Spleen (tissue), 11 donors: ENCODE results near the gene HSPD1. TPM values are rescaled to one million over a fixed set of nuclear protein-coding genes. Genes with fewer than 3 reads are reported as not detected.
A peak's percentile ranks its signal among the peaks of the same experiment; 100 is the strongest.

Source experiments
- DNase-seq: peaks from one replicate; pipeline ENCODE4 v3.0.0-alpha.2; 2020
- H3K27ac ChIP-seq, 8 donors: fragments of 200-600 bp; sonication (generic) in 7 of 8; 1 replicate in 4 of 8; 2 replicates in 4 of 8; pipeline versions ENCODE4 v1.5.0 to v1.8.0; 2016 to 2021; ENCODE audit warnings: inconsistent platforms in 4 of 8, mild to moderate bottlenecking in 4 of 8, moderate library complexity in 1 of 8
- H3K27me3 ChIP-seq, 7 donors: fragments of 200-600 bp; sonication (generic) in 6 of 7; replicated peaks in 1 of 7; 1 replicate in 4 of 7; 2 replicates in 3 of 7; pipeline versions ENCODE4 v1.5.0 to v1.8.0; 2016 to 2021; ENCODE audit warnings: inconsistent platforms in 3 of 7, mild to moderate bottlenecking in 1 of 7
- H3K36me3 ChIP-seq, 6 donors: fragments of 200-600 bp; sonication (generic) in 5 of 6; 1 replicate in 4 of 6; 2 replicates in 2 of 6; pipeline versions ENCODE4 v1.5.0 to v1.8.0; 2016 to 2021; ENCODE audit warnings: inconsistent platforms in 2 of 6
- H3K4me1 ChIP-seq, 6 donors: fragments of 200-600 bp; sonication (generic) in 5 of 6; 1 replicate in 3 of 6; 2 replicates in 3 of 6; pipeline versions ENCODE4 v1.5.0 to v1.8.0; 2016 to 2021; ENCODE audit warnings: inconsistent platforms in 3 of 6
- H3K4me3 ChIP-seq, 8 donors: fragments of 200-600 bp; sonication (generic) in 7 of 8; 1 replicate in 4 of 8; 2 replicates in 4 of 8; pipeline versions ENCODE4 v1.5.0 to v1.8.0; 2016 to 2021; ENCODE audit warnings: inconsistent platforms in 4 of 8, mild to moderate bottlenecking in 4 of 8, moderate library complexity in 2 of 8
- H3K9me3 ChIP-seq, 8 donors: fragments of 200-600 bp; sonication (generic) in 7 of 8; 1 replicate in 4 of 8; 2 replicates in 4 of 8; pipeline versions ENCODE4 v1.5.0 to v1.8.0; 2016 to 2021; ENCODE audit warnings: inconsistent platforms in 4 of 8
- POLR2A ChIP-seq, 3 donors: fragments of 450-650 bp; IDR thresholded peaks; one replicate each; pipeline ENCODE4 v1.5.1; 2017; ENCODE audit warnings: antibody characterized with exemption in 3 of 3, mild to moderate bottlenecking in 1 of 3
- POLR2AphosphoS5 ChIP-seq, 3 donors: sonication (generic); formaldehyde crosslinking; IDR thresholded peaks; one replicate each; pipeline ENCODE4 v1.5.1; 2017; ENCODE audit warnings: antibody characterized with exemption in 3 of 3
- WGBS, 5 donors: extraction: QIAGEN DNeasy Blood & Tissue Kit in 3 of 5; methylation state at CpG; one replicate each; pipeline versions ENCODE4 v1.1.5 to v1.1.7; 2013 to 2018; 5-methylcytosine and 5-hydroxymethylcytosine counted together
- intact Hi-C: fragments of 100-400 bp; cut with DNase I; formaldehyde crosslinking; loops from one replicate; pipeline ENCODE4 v1.15.0; 2023; ENCODE audit warnings: low total_unique reads
- polyA plus RNA-seq, 3 donors: library from polyadenylated mRNA; stranded (reverse); fragments of 200-250 nt; gene quantifications; one replicate each; pipeline ENCODE4 v1.2.1, GENCODE V29; 2013
- total RNA-seq, 7 donors: library from RNA; depleted of rRNA in 3 of 7; stranded (reverse); fragments of >200 nt in 3 of 7; fragmentation: NEBNext Ultra II Directional in 4 of 7; extraction: Animal tissue kit (Norgen Biotek cat#: 25700) in 4 of 7; gene quantifications; one replicate each; pipeline versions ENCODE4 v1.1.0 to v1.2.1, GENCODE V29; 2016 to 2021
- TF ChIP-seq, protein P1 (sequence below), 11 experiments: fragments of 200-600 bp in 7 of 11; fragments of 450-650 bp in 4 of 11; sonication (generic) in 4 of 11; IDR thresholded peaks in 8 of 11; conservative IDR thresholded peaks in 3 of 11; 1 replicate in 7 of 11; 2 replicates in 4 of 11; pipeline versions ENCODE4 v1.4.0 to v1.8.0; 2016 to 2021; ENCODE audit warnings: antibody characterized with exemption in 11 of 11, inconsistent platforms in 4 of 11, mild to moderate bottlenecking in 1 of 11
- donor health status: healthy with polysubstance abuse.
- donor health status: DM: no; HTN: no; CAD: no; lungs with moderate emphysema.
- donor health status: DM: no; HTN: no; CAD: no.
- donor health status: Bipolar disorder and iron deficiency.
- donor health status: healthy.
- donor health status: DM: no; HTN: no; CAD: no.
- donor health status: DM: yes; HTN: yes; CAD: no.

The HSPD1 gene
- total and polyA plus RNA-seq, 10 donors, result 75.2 to 202 (median 117) TPM

DNA sequence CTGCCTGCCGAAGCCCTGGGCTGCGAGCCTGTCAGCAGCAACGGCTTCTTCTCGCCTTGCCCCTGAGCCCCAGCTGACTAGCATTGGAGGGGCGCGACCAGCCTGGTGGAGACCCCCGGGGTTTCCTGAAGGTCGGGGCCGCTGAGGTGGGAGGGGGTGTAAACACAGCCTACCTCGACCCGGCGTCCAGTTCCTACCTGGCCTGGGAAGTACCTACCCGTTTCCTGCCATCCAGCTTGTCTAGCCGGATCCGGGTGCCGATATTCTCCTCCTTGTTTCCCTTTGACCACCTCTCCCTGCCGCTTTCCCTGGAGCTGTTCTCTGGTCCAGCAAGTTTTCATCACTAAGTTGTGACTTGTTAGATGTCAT lies 16.7 kb upstream of the HSPD1 start:
- TF ChIP-seq POLR2AphosphoS5 (IDR thresholded peaks at IDR 0.05), result no peak
- TF ChIP-seq POLR2A (IDR thresholded peaks at IDR 0.05), result no peak
- TF ChIP-seq, protein P1, sequence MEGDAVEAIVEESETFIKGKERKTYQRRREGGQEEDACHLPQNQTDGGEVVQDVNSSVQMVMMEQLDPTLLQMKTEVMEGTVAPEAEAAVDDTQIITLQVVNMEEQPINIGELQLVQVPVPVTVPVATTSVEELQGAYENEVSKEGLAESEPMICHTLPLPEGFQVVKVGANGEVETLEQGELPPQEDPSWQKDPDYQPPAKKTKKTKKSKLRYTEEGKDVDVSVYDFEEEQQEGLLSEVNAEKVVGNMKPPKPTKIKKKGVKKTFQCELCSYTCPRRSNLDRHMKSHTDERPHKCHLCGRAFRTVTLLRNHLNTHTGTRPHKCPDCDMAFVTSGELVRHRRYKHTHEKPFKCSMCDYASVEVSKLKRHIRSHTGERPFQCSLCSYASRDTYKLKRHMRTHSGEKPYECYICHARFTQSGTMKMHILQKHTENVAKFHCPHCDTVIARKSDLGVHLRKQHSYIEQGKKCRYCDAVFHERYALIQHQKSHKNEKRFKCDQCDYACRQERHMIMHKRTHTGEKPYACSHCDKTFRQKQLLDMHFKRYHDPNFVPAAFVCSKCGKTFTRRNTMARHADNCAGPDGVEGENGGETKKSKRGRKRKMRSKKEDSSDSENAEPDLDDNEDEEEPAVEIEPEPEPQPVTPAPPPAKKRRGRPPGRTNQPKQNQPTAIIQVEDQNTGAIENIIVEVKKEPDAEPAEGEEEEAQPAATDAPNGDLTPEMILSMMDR (IDR thresholded peaks at IDR 0.05 in 8 of 11, conservative IDR thresholded peaks at IDR 0.05 in 3 of 11), result no peak
- H3K9me3 ChIP-seq, result peaks cover 0 to 16% (median 8%) of the 10 kb centered on the region in 8 donors
- 0 to 2% (median 0%) methylated on average over 10 to 17 of the region's 17 CpGs for WGBS, 5 donors
- peaks cover 0 to 25% (median 5%) of the 10 kb centered on the region in 6 donors for H3K36me3 ChIP-seq
- intact Hi-C loops, result loop anchor here (10.0 kb wide), 1 partner anchor 62 kb away; the partner anchor contains the start of gene COQ10B
- peaks cover 12 to 61% (median 39%) of the 10 kb centered on the region in 6 donors for H3K4me1 ChIP-seq
- H3K27me3 ChIP-seq, result no peaks in the 10 kb centered on the region
- DNase-seq, result no peak
- peak overlapping the region; percentile 69 to 92 (median 84) for H3K4me3 ChIP-seq
- peak overlapping the region; percentile 88 to 98 (median 96) for H3K27ac ChIP-seq

DNA sequence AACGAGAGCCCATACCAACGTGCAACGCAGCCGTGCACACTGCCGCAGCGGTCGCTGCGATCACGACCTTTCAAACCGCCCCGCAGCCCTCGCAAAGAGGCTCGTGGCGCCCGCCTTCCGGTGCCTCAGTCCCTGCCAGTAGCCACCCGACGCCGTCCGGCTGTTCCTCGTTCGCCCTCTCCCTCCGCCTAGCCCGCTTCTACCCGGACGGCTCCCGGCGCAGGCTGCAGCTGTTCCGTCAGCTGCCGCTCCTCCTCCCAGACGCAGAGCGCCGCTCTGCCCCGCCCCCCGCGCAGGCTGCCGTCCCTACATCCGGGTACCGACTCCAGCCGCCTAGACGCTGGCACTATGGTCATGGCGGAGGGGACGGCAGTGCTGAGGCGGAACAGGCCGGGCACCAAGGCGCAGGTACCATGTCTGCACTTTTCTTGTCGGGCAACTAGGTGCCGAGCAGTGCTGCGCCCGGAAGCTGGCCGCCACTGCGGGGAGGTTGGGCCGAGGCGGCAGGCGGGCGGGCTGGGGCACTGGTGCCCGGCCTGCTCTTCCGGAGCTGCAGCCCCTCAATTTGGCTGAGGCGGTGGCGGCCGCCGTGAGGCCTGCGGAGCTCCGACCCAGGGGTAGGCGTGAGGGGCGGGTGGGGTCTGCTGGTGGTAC lies 16.2 kb upstream of the HSPD1 start, which contains the start of gene MOB4:
TSS of gene MOB4 (plus strand) at position 328 of the 654 bp plus-strand sequence. CDS start at position 349, 21 bp downstream.
- H3K27me3 ChIP-seq, result no peaks in the 10 kb centered on the region

DNA sequence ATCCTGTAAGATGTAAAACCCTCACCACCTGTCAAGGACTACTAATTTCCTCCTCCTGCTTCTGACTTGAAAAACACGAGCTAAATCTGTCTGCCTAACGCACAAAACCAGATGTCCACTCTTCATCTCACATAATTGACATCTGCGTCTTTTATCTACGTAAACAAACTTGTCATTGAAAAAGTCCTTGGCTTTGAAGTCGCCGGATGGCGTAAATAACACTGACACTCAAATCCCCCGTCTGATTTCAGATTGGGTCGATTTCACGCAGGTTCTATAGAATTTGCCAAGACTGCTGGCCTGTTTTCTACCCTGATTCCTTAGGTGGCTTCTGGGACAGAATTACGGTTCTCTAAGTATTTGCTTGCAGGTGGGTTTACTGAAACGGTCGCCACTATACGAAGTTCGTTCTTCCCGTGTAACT lies 15.7 kb upstream of the HSPD1 start:
- Histone ChIP-seq H3K27ac (peak overlapping the region; percentile 88 to 98 (median 96)), H3K9me3 (peaks cover 0 to 5% (median under 1%) of the 10 kb centered on the region in 8 donors), H3K4me3 (peak overlapping the region; percentile 69 to 92 (median 84)), H3K4me1 (peaks cover 12 to 59% (median 39%) of the 10 kb centered on the region in 6 donors), H3K27me3 (no peaks in the 10 kb centered on the region), H3K36me3 (peaks cover 0 to 14% (median 2%) of the 10 kb centered on the region in 6 donors)
- DNase-seq, result no peak
- WGBS, 5 donors, result 0% methylated on average over 13 to 16 of the region's 16 CpGs
- intact Hi-C loops, result loop anchor here (10.0 kb wide), 1 partner anchor 61 kb away; the partner anchor contains the start of gene COQ10B
- TF ChIP-seq, protein P1 (IDR thresholded peaks at IDR 0.05 in 8 of 11, conservative IDR thresholded peaks at IDR 0.05 in 3 of 11), result no peak
- no peak for TF ChIP-seq POLR2AphosphoS5 (IDR thresholded peaks at IDR 0.05)
- no peak for TF ChIP-seq POLR2A (IDR thresholded peaks at IDR 0.05)

More for the DNA sequence above, 16.2 kb upstream of the HSPD1 start, which contains the start of gene MOB4:
- intact Hi-C loops, result loop anchor here (10.0 kb wide), 1 partner anchor 61 kb away; the partner anchor contains the start of gene COQ10B
- Histone ChIP-seq H3K4me3 (peak within 1 kb of the TSS; percentile 69 to 92 (median 84)), H3K9me3 (peaks cover 0 to 11% (median 2%) of the 10 kb centered on the region in 8 donors), H3K36me3 (peaks cover 0 to 20% (median 3%) of the 10 kb centered on the region in 6 donors), H3K4me1 (peaks cover 12 to 61% (median 39%) of the 10 kb centered on the region in 6 donors), H3K27ac (peak within 1 kb of the TSS; percentile 88 to 98 (median 96))
- DNase-seq, result peak; percentile 100
- TF ChIP-seq, protein P1 (IDR thresholded peaks at IDR 0.05 in 8 of 11, conservative IDR thresholded peaks at IDR 0.05 in 3 of 11), result peak in 5 of 11 experiments; percentile 14 to 56 (median 31)
- TF ChIP-seq POLR2AphosphoS5 (IDR thresholded peaks at IDR 0.05) (peak; percentile 98 to 99 (median 99)), POLR2A (IDR thresholded peaks at IDR 0.05) (peak; percentile 33 to 85 (median 82))
- WGBS, 5 donors, result 0 to 1% (median 0%) methylated on average over 33 to 66 of the region's 66 CpGs

DNA sequence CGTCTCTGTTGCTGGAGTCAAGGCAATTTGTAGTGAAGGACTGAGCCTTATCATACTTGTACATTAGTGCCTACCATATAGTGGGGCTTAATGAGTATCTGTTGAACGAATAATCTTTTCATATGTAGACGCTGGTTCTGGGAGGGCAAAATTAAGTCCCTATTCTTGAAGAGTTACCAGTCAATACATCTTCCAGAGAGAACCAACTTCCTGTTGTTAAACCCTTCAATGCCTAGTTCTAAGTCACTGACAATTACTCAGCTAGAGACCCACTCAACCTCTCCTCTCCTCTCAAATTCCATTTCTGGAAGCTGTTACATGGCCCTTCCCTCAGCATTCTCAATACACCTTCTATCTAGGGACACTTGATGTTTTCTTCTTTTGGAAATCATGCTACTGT lies 15.1 kb upstream of the HSPD1 start:
- intact Hi-C loops, result loop anchor here (10.0 kb wide), 1 partner anchor 60 kb away; the partner anchor contains the start of gene COQ10B
- H3K36me3 ChIP-seq, result peaks cover 0 to 10% (median 0%) of the 10 kb centered on the region in 6 donors
- H3K27me3 ChIP-seq, result no peaks in the 10 kb centered on the region
- DNase-seq, result no peak
- H3K4me1 ChIP-seq, result peaks cover 12 to 53% (median 37%) of the 10 kb centered on the region in 6 donors
- H3K9me3 ChIP-seq, result no peaks in the 10 kb centered on the region
- H3K4me3 ChIP-seq, result peak overlapping the region in 6 of 8 donors; percentile 69 to 92 (median 85)
- no peak for TF ChIP-seq POLR2AphosphoS5 (IDR thresholded peaks at IDR 0.05)
- no peak for TF ChIP-seq POLR2A (IDR thresholded peaks at IDR 0.05)
- TF ChIP-seq, protein P1 (IDR thresholded peaks at IDR 0.05 in 8 of 11, conservative IDR thresholded peaks at IDR 0.05 in 3 of 11), result no peak
- 45 to 55% (median 49%) methylated on average over 3 of the region's 3 CpGs for WGBS, 5 donors
- peak overlapping the region; percentile 88 to 98 (median 96) for H3K27ac ChIP-seq
